MM.1S (cell line): ENCODE results near the gene SCAMP1.

ENCODE experiments used
- DNase-seq: peaks from one replicate; pipeline ENCODE4 v3.0.0-alpha.2; 2015
- H2AFZ ChIP-seq: fragments of 300-600 bp; sonication (generic); 2 replicates; pipeline ENCODE4 v1.6.0; 2016; ENCODE audit warnings: antibody characterized with exemption, low read length
- H3F3A ChIP-seq: fragments of 300-600 bp; sonication (generic); 2 replicates; pipeline ENCODE4 v1.6.1; 2016; ENCODE audit warnings: mild to moderate bottlenecking, antibody characterized with exemption, low read length, moderate library complexity, mixed read lengths; ENCODE audit not compliant: insufficient read depth
- H3K27ac ChIP-seq: fragments of 300-600 bp; sonication (generic); 2 replicates; pipeline ENCODE4 v1.5.1; 2016; ENCODE audit warnings: mild to moderate bottlenecking, low read length
- H3K27me3 ChIP-seq: fragments of 300-600 bp; sonication (generic); replicated peaks from 2 replicates; pipeline ENCODE4 v1.6.0; 2016; ENCODE audit warnings: low read length; ENCODE audit not compliant: insufficient read depth
- H3K36me3 ChIP-seq: fragments of 300-600 bp; sonication (generic); replicated peaks from 2 replicates; pipeline ENCODE4 v1.6.1; 2016; ENCODE audit warnings: mild to moderate bottlenecking, low read length, mixed read lengths; ENCODE audit not compliant: insufficient read depth
- H3K4me1 ChIP-seq: fragments of 300-600 bp; sonication (generic); 2 replicates; pipeline ENCODE4 v1.6.1; 2016; ENCODE audit warnings: low read length, mixed read lengths
- H3K4me2 ChIP-seq: fragments of 300-600 bp; sonication (generic); 2 replicates; pipeline ENCODE4 v1.6.0; 2016; ENCODE audit warnings: low read depth, low read length
- H3K4me3 ChIP-seq: fragments of 300-600 bp; sonication (generic); 2 replicates; pipeline ENCODE4 v1.5.1; 2016; ENCODE audit warnings: low read length, mixed read lengths
- H3K79me2 ChIP-seq: fragments of 300-600 bp; sonication (generic); 2 replicates; pipeline ENCODE4 v1.6.1; 2016; ENCODE audit warnings: mixed run types, low read length, mixed read lengths
- H3K9ac ChIP-seq: fragments of 300-600 bp; sonication (generic); 2 replicates; pipeline ENCODE4 v1.6.1; 2016; ENCODE audit warnings: low read length, mixed read lengths
- H3K9me2 ChIP-seq: fragments of 300-600 bp; sonication (generic); replicated peaks from 2 replicates; pipeline ENCODE4 v1.6.1; 2016; ENCODE audit warnings: mild to moderate bottlenecking, low read length, mixed read lengths; ENCODE audit not compliant: insufficient read depth
- H3K9me3 ChIP-seq: fragments of 300-600 bp; sonication (generic); replicated peaks from 2 replicates; pipeline ENCODE4 v1.6.1; 2016; ENCODE audit warnings: mild to moderate bottlenecking, low read length, mixed read lengths; ENCODE audit not compliant: insufficient read depth
- H4K20me1 ChIP-seq: fragments of 300-600 bp; sonication (generic); 2 replicates; pipeline ENCODE4 v1.6.1; 2016; ENCODE audit warnings: mild to moderate bottlenecking, low read length, moderate library complexity, mixed read lengths; ENCODE audit not compliant: insufficient read depth
- CTCF ChIP-seq: fragments of 300-600 bp; sonication (generic); IDR thresholded peaks from 2 replicates; pipeline ENCODE4 v1.5.1; 2016; ENCODE audit warnings: antibody characterized with exemption, low read length, mixed read lengths
- EZH2 ChIP-seq: fragments of 300-600 bp; sonication (generic); optimal IDR thresholded peaks from 2 replicates; pipeline ENCODE3; 2017; ENCODE audit warnings: low read depth, mild to moderate bottlenecking, antibody characterized with exemption, low read length, mixed read lengths
- EZH2phosphoT487 ChIP-seq: fragments of 300-600 bp; sonication (generic); IDR thresholded peaks from 2 replicates; pipeline ENCODE4 v1.6.1; 2018; ENCODE audit warnings: antibody characterized with exemption, low read length

The SCAMP1 gene

DNA sequence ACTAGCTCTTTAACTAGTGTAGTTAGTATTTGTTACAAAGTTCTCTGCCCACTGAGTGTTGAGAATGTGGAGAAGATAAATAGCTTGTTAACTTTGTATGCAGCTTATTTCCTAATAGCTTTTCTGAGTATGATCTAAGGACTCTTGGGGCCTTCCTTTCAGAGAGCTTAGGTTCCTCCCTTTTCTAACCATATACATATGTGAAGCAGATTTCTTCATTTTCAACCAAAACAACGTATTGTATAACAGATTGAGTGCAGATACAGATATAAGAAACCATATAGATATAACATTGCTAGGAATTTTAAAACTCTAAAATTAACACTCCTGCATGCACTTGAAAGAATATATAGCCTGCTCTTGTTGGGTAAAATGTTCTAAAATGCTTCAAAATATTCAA is 70.4 kb downstream of the SCAMP1 start:
- no peak overlapping the region for H3K4me2 ChIP-seq
- TF ChIP-seq EZH2phosphoT487 (no peak), CTCF (no peak), EZH2 (no peak)

DNA sequence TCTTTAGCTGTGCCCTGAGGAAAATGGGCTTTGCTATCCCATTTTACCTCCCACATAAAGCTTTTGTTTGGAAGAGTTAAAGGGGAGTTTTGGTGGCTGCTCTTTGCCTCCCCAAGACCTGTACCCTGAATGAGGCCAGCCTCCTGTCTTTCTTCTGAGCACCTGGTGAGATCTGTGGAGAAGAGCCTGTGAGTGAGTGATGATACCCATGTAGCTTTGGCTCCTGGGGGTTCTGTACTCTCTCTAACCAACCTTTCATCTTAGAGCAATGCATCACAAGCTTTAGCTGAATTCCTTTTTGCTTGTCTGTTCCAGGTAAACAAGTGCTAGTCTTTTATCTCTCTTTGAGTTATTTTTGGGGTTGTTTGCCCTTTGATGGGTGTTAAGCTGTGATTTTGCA is 73.6 kb downstream of the SCAMP1 start:
- Histone ChIP-seq H3K9me3 (no peaks in the 10 kb centered on the region), H3K9me2 (no peaks in the 10 kb centered on the region; the same call in 1 of the 2 replicates), H3K27me3 (no peaks in the 10 kb centered on the region), H3K4me1 (no peaks in the 10 kb centered on the region), H3K79me2 (no peaks in the 10 kb centered on the region), H3K4me3 (no peak overlapping the region), H2AFZ (no peak overlapping the region), H4K20me1 (no peaks in the 10 kb centered on the region), H3F3A (no peaks in the 10 kb centered on the region), H3K27ac (no peak overlapping the region), H3K36me3 (no peaks in the 10 kb centered on the region), H3K4me2 (no peak overlapping the region), H3K9ac (no peak overlapping the region)
- TF ChIP-seq CTCF (no peak), EZH2 (no peak), EZH2phosphoT487 (no peak)
- DNase-seq = no peak

More for the DNA sequence above, 70.4 kb downstream of the SCAMP1 start:
- Histone ChIP-seq H3K4me3 (no peak overlapping the region), H3K9ac (no peak overlapping the region), H3K27me3 (no peaks in the 10 kb centered on the region), H3K79me2 (no peaks in the 10 kb centered on the region), H2AFZ (no peak overlapping the region), H3K27ac (no peak overlapping the region), H3K4me1 (no peaks in the 10 kb centered on the region), H3K36me3 (no peaks in the 10 kb centered on the region), H3F3A (no peaks in the 10 kb centered on the region), H4K20me1 (no peaks in the 10 kb centered on the region), H3K9me3 (no peaks in the 10 kb centered on the region), H3K9me2 (no peaks in the 10 kb centered on the region; the same call in 1 of the 2 replicates)
- DNase-seq = no peak

GRCh38 chr5:78447775-78448424 is 87.5 kb downstream of the SCAMP1 start:
- no peaks in the 10 kb centered on the region for H3K4me1 ChIP-seq
- H3F3A ChIP-seq = no peaks in the 10 kb centered on the region
- H2AFZ ChIP-seq = no peak overlapping the region
- no peaks in the 10 kb centered on the region for H4K20me1 ChIP-seq
- no peaks in the 10 kb centered on the region for H3K36me3 ChIP-seq
- no peak overlapping the region for H3K27ac ChIP-seq
- no peaks in the 10 kb centered on the region for H3K79me2 ChIP-seq
- no peak overlapping the region for H3K4me2 ChIP-seq
- H3K4me3 ChIP-seq = no peak overlapping the region
- H3K9ac ChIP-seq = no peak overlapping the region
- H3K27me3 ChIP-seq = no peaks in the 10 kb centered on the region
- TF ChIP-seq CTCF = no peak
- TF ChIP-seq EZH2 = no peak
- no peak for TF ChIP-seq EZH2phosphoT487
- no peaks in the 10 kb centered on the region for H3K9me3 ChIP-seq
- no peak for DNase-seq
- H3K9me2 ChIP-seq = no peaks in the 10 kb centered on the region
